Adipocyte (in vitro differentiated cells): ENCODE results near the gene ANTXR2.
A peak's percentile ranks its signal among the peaks of the same experiment; 100 is the strongest.
"Not testable (repeated sequence)": the region's sequence is repeated elsewhere in the genome, so short reads cannot be mapped to it uniquely, and the experiment has no call there.

Source experiments
- DNase-seq: peaks from one replicate; pipeline ENCODE4 v3.0.0-alpha.2; 2015; ENCODE audit warnings: low read depth
- H3K27me3 ChIP-seq: replicated peaks from 2 replicates; pipeline ENCODE4 v1.7.0; 2013; ENCODE audit warnings: mild to moderate bottlenecking, low read length, moderate library complexity; ENCODE audit not compliant: control insufficient read depth, insufficient read depth
- H3K36me3 ChIP-seq: 2 replicates; pipeline ENCODE4 v1.7.0; 2013; ENCODE audit warnings: low read length, mild to moderate bottlenecking, moderate library complexity; ENCODE audit not compliant: control insufficient read depth, insufficient read depth, severe bottlenecking
- H3K4me1 ChIP-seq: 2 replicates; pipeline ENCODE4 v1.7.0; 2013; ENCODE audit warnings: mild to moderate bottlenecking, low read length, moderate library complexity; ENCODE audit not compliant: control insufficient read depth, insufficient read depth
- H3K4me3 ChIP-seq: 2 replicates; pipeline ENCODE4 v1.7.0; 2013; ENCODE audit warnings: mild to moderate bottlenecking, low read length, moderate library complexity
- H3K9ac ChIP-seq: 2 replicates; pipeline ENCODE4 v1.7.0; 2013; ENCODE audit warnings: mild to moderate bottlenecking, low read length, moderate library complexity
- H3K9me3 ChIP-seq: 2 replicates; pipeline ENCODE4 v1.7.0; 2013; ENCODE audit warnings: mild to moderate bottlenecking, low read length, moderate library complexity; ENCODE audit not compliant: control insufficient read depth

Gene ANTXR2

DNA sequence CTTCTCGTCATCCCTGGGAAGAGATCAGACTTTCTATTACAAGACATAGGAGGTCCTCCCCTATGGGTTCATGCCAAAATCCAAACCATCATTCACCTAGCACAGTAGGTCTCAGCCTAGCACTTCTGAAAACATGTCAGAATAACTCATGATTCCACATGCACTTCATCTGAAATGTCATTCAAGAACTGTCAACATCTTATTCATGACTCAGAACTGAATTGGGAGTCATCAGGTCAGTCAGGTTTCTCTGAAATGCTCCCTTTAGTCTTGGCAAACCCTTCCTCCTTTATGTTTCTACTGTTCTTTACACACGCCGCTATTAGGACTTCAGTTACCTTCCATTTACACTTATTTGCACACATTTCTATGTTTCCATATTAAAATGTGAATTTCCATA lies 67.2 kb downstream of the ANTXR2 start:
- H3K27me3 ChIP-seq, result no peaks in the 10 kb centered on the region
- H3K36me3 ChIP-seq, result peaks cover 57% of the 10 kb centered on the region
- peaks cover 5% of the 10 kb centered on the region for H3K9me3 ChIP-seq
- H3K4me1 ChIP-seq, result peaks cover 31% of the 10 kb centered on the region
- no peak overlapping the region for H3K4me3 ChIP-seq
- no peak for DNase-seq
- H3K9ac ChIP-seq, result no peak overlapping the region

DNA sequence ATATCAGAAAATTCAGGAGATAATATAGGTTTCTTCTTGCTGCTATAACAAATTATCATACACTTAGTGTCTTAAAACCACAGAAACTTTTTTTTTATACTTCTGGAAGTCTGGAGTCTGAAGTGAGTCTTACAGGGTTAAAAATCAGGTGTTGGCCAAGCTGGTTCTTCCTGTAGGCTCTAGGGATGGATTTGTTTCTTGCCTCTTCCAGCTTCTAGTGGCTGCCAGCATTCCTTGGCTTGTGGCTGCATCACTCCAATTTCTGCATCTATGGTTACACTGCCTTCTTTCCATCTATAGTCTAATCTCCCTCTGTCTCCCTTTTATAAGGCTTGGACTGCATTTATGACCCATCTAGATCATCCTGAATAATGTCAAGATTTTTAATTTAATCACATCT lies 68.7 kb downstream of the ANTXR2 start:
- no peak overlapping the region for H3K9ac ChIP-seq
- H3K4me3 ChIP-seq, result no peak overlapping the region
- no peak for DNase-seq
- H3K27me3 ChIP-seq, result no peaks in the 10 kb centered on the region
- H3K9me3 ChIP-seq, result peaks cover 5% of the 10 kb centered on the region
- H3K4me1 ChIP-seq, result peaks cover 21% of the 10 kb centered on the region
- peaks cover 59% of the 10 kb centered on the region for H3K36me3 ChIP-seq

DNA sequence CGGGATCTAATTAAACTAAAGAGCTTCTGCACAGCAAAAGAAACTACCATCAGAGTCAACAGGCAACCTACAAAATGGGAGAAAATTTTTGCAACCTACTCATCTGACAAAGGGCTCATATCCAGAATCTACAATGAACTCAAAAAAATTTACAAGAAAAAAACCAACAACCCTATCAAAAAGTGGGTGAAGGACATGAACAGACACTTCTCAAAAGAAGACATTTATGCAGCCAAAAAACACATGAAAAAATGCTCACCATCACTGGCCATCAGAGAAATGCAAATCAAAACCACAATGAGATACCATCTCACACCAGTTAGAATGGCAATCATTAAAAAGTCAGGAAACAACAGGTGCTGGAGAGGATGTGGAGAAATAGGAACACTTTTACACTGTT lies 70.5 kb downstream of the ANTXR2 start:
- peaks cover 50% of the 10 kb centered on the region for H3K36me3 ChIP-seq
- not testable (repeated sequence) for H3K9ac ChIP-seq, H3K4me3 ChIP-seq, H3K27me3 ChIP-seq, DNase-seq, H3K9me3 ChIP-seq
- peaks cover 18% of the 10 kb centered on the region for H3K4me1 ChIP-seq

DNA sequence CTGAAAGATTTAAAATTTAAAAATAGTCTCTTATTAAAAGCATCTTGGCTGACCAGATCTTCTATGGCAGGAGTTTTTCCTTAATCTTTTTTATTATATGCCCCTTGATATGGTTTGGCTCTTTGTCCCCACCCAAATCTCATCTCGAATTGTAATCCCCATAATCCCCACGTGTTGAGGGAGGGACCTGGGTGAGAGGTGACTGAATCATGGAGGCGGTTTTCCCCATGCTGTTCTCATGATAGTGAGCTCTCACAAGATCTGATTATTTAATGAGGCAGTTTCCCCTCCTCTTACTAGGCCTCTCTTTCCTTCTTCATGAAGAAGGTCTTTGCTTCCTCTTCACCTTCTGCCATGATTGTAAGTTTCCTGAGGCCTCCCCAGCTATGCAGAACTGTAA lies 74.0 kb downstream of the ANTXR2 start:
- H3K9ac ChIP-seq, H3K4me3 ChIP-seq, H3K9me3 ChIP-seq, H3K4me1 ChIP-seq, H3K27me3 ChIP-seq, DNase-seq: not testable (repeated sequence)
- H3K36me3 ChIP-seq, result peaks cover 36% of the 10 kb centered on the region

DNA sequence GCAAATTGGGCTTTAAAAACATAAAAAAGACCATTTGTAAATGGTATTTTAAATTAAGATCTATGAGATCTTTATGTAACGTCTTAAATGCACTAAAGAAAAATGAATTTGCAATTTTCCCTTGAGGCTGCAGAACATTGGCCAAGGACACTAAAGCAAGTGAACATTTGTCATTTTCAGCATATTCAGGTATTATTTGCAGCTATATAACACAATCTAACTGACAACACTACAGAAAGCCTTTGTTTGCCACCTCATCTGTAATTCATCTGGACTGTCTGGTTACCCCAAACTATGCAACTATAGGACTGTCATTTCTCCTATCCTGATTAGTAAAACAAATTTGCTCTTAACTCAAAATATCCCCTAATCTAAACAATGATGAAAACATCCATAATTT lies 74.8 kb downstream of the ANTXR2 start:
- Histone ChIP-seq H3K4me3 (no peak overlapping the region), H3K36me3 (peaks cover 36% of the 10 kb centered on the region), H3K9me3 (no peaks in the 10 kb centered on the region), H3K27me3 (no peaks in the 10 kb centered on the region), H3K4me1 (no peaks in the 10 kb centered on the region), H3K9ac (no peak overlapping the region)
- no peak for DNase-seq

DNA sequence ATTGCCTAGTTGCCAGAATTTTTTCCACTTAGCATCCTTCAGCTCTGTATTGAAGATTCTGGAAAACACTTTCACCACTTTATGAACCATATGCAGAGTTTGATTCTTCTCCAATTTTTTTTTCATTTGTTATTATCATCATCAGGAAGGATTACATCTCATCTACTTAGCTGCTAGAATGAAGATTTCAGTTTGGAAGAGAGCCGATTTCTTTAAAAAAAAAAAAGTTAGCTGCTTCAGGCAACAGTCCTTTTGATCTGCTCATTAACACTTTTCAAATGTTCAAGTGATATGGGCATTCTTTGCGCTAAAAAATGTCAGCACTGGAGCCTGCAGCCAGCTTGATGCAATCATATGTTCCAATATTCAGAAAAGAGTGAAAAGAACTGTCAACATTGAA lies 76.2 kb downstream of the ANTXR2 start:
- DNase-seq, result no peak
- Histone ChIP-seq H3K4me3 (no peak overlapping the region), H3K36me3 (peaks cover 36% of the 10 kb centered on the region), H3K27me3 (no peaks in the 10 kb centered on the region), H3K4me1 (no peaks in the 10 kb centered on the region), H3K9me3 (no peaks in the 10 kb centered on the region), H3K9ac (no peak overlapping the region)

DNA sequence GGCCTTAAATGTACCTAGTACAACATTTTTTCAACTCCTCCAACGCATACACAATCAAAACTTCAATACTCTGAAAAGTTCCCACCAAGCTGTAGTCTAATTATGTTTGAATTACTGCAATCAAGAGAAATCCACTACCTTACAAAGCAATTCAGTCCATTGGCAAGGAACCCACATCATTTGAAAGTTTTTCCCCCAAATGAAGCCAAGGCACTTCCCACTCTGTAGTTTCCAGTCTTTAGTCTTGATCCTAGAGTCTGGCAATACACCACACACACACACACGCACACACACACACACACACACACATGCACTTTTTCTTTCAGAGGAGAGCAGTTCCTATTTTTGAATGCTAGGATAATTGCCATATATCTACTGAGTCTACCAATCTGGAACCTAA lies 79.6 kb downstream of the ANTXR2 start:
- H3K4me1 ChIP-seq, result no peaks in the 10 kb centered on the region
- no peak overlapping the region for H3K9ac ChIP-seq
- no peak overlapping the region for H3K4me3 ChIP-seq
- H3K9me3 ChIP-seq, result no peaks in the 10 kb centered on the region
- peaks cover 30% of the 10 kb centered on the region for H3K36me3 ChIP-seq
- no peaks in the 10 kb centered on the region for H3K27me3 ChIP-seq
- no peak for DNase-seq

DNA sequence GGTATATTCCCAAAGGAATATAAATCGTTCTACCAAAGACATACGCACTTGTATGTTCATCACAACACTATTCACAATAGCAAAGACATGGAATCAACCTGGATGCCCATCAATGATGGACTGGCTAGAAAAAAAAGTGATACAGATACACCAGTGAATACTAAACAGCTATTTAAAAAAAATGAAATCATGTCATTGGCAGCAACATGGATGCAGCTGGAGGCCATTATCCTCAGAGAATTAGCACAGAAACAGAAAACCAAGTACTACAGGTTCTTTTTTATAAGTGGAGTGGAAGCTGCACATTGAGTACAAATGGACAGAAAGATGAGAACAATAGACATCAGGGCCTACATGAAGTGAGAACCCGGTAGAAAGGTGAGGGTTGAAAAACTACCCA lies 81.4 kb downstream of the ANTXR2 start:
- Histone ChIP-seq H3K27me3 (no peaks in the 10 kb centered on the region), H3K36me3 (peaks cover 25% of the 10 kb centered on the region), H3K4me3 (no peak overlapping the region), H3K9me3 (no peaks in the 10 kb centered on the region), H3K9ac (no peak overlapping the region), H3K4me1 (peaks cover 5% of the 10 kb centered on the region)
- no peak for DNase-seq

DNA sequence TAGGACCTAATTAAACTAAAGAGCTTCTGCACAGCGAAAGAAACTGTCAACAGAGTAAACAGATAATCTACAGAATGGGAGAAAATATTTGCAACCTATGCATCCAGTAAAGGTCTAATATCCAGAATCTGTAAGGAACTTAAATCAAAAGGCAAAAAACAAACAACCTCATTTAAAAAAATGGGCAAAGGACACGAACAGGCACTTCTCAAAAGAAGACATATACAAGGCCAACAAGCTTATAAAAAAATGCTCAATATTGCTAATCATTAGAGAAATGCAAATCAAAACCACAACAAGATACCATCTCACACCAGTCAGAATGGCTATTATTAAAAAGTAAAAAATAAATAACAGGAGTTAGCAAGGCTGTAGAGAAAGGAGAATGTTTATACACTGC lies 81.9 kb downstream of the ANTXR2 start:
- not testable (repeated sequence) for H3K9me3 ChIP-seq, H3K4me3 ChIP-seq, DNase-seq, H3K9ac ChIP-seq, H3K4me1 ChIP-seq, H3K27me3 ChIP-seq
- peaks cover 20% of the 10 kb centered on the region for H3K36me3 ChIP-seq

DNA sequence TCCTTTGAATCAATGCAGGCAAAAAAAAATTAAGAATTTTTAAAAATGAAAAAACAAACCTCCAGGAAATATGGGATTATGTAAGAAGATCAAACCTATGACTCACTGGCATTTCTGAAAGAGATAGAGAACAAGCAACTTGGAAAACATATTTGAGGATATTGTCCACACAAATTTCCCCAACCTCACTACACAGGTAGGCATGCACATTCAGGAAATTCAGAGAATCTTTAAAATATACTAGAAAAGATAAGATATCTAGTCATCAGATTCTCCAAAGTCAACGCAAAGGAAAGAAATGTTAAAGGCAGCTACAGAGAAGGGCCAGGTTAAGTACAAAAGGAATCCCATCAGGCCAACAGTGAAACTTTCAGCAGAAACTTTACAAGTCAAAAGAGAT lies 85.6 kb downstream of the ANTXR2 start:
- peak; percentile 16 for DNase-seq
- H3K36me3 ChIP-seq, result peaks cover 26% of the 10 kb centered on the region
- H3K9me3 ChIP-seq, result no peaks in the 10 kb centered on the region
- H3K9ac ChIP-seq, result no peak overlapping the region
- H3K4me1 ChIP-seq, result peaks cover 14% of the 10 kb centered on the region
- no peak overlapping the region for H3K4me3 ChIP-seq
- no peaks in the 10 kb centered on the region for H3K27me3 ChIP-seq

DNA sequence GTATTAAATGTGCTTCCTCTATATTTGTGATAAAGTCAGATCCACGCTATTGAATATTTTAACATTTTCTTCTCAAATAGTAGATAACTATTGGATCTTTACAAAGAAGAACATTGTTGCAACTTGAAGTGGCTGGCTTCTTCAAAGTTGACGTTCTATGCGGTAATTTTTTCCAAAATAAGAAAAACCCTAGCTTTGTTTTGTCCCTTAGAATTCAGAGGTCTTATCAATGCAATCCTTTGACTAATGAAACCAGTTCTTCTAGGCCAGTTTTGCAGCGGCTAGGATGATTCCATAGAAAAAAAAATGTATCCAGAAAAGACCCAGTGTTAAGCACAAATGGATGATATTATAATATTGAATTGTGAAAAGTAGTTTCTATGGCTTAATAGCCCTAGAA lies 89.6 kb downstream of the ANTXR2 start:
- Histone ChIP-seq H3K27me3 (no peaks in the 10 kb centered on the region), H3K4me1 (peaks cover 15% of the 10 kb centered on the region)

DNA sequence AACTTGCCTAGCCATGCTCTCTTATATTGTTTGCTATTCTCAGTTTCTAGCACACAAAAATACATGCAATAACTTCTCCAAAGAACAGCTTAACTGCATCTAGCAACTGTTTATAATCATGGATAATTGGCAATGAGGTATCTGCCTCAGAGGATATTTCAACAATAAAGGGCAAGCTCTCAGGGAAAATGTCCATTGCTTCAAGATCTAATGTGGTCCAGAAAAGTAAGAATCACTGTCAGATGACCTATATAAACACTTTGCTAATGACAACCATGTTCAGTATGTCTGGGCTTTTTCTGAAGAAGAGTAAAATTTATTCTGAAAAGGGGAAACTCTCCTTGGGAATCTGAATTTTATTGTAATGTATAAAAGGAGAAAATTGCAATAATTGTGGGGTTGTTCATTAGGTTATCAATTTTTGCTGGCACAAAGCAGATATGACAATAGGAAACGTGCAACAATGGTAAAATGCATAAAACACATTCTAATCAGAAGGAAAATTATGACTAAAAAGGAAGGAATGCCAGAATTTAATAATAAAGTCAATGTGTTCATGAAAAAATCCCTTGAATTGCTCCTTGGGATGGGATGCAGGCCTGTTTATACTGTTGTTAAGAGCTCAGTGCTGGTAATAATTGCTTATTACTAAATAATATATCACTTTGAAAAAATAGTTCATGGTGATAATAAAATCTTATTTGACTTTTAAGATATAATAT lies 90.3 kb downstream of the ANTXR2 start:
- peaks cover 19% of the 10 kb centered on the region for H3K4me1 ChIP-seq
- no peak overlapping the region for H3K9ac ChIP-seq
- H3K9me3 ChIP-seq, result no peaks in the 10 kb centered on the region
- DNase-seq, result peak; percentile 55
- no peak overlapping the region for H3K4me3 ChIP-seq
- peaks cover 54% of the 10 kb centered on the region for H3K36me3 ChIP-seq
- no peaks in the 10 kb centered on the region for H3K27me3 ChIP-seq

More for the DNA sequence above, 89.6 kb downstream of the ANTXR2 start:
- H3K9me3 ChIP-seq, result no peaks in the 10 kb centered on the region
- H3K4me3 ChIP-seq, result no peak overlapping the region
- H3K36me3 ChIP-seq, result peaks cover 51% of the 10 kb centered on the region
- DNase-seq, result no peak
- H3K9ac ChIP-seq, result no peak overlapping the region
